Lung (tissue), 12 donors: ENCODE data around the gene CDK1. TPM values are rescaled to one million over a fixed set of nuclear protein-coding genes. Genes with fewer than 3 reads are reported as not detected.

Experiments
- ATAC-seq: fragments of 200-7000 bp; cut with Tn5 transposase; one replicate; pipeline ENCODE4 v1.9.1; 2020; ENCODE audit warnings: moderate number of reproducible peaks; ENCODE audit not compliant: insufficient read depth, low FRiP score
- DNase-seq, 3 donors: peaks; one replicate each; pipeline ENCODE4 v3.0.0-alpha.2; 2013 to 2017
- H3K27ac ChIP-seq, 2 donors: one replicate each; pipeline ENCODE4 v1.5.1; 2013; ENCODE audit warnings: mild to moderate bottlenecking in 2 of 2, moderate library complexity in 2 of 2, control low read depth in 1 of 2, inconsistent platforms in 1 of 2, low read depth in 1 of 2, low read length in 1 of 2
- H3K27me3 ChIP-seq, 3 donors: one replicate each; pipeline ENCODE4 v1.5.1; 2013; ENCODE audit warnings: low read length in 2 of 3; ENCODE audit not compliant: control insufficient read depth in 3 of 3, insufficient read depth in 3 of 3
- H3K36me3 ChIP-seq, 4 donors: one replicate each; pipeline ENCODE4 v1.5.1; 2013; ENCODE audit warnings: low read length in 4 of 4, mild to moderate bottlenecking in 1 of 4, moderate library complexity in 1 of 4; ENCODE audit not compliant: control insufficient read depth in 4 of 4, insufficient read depth in 4 of 4
- H3K4me1 ChIP-seq, 5 donors: one replicate each; pipeline ENCODE4 v1.5.1; 2013; ENCODE audit warnings: low read length in 5 of 5, mild to moderate bottlenecking in 2 of 5, moderate library complexity in 1 of 5; ENCODE audit not compliant: control insufficient read depth in 5 of 5, insufficient read depth in 5 of 5
- H3K4me3 ChIP-seq: one replicate; pipeline ENCODE4 v1.5.1; 2013; ENCODE audit warnings: mild to moderate bottlenecking, control low read depth, moderate library complexity
- H3K9ac ChIP-seq, 2 donors: one replicate each; pipeline ENCODE4 v1.5.1; 2013; ENCODE audit warnings: low read length in 2 of 2, control low read depth in 1 of 2; ENCODE audit not compliant: insufficient read depth in 1 of 2
- H3K9me3 ChIP-seq, 4 donors: one replicate each; pipeline ENCODE4 v1.5.1; 2013; ENCODE audit warnings: low read length in 3 of 4, mild to moderate bottlenecking in 1 of 4, moderate library complexity in 1 of 4; ENCODE audit not compliant: control insufficient read depth in 4 of 4, insufficient read depth in 3 of 4
- CTCF ChIP-seq: IDR thresholded peaks from 2 replicates; pipeline ENCODE4 v1.5.1; 2012; ENCODE audit warnings: mild to moderate bottlenecking; ENCODE audit errors: control extremely low read depth, extremely low read depth
- WGBS, 2 donors: extraction: QIAGEN DNeasy Blood & Tissue Kit; methylation state at CpG; one replicate each; pipeline ENCODE4 v1.1.7; 2013; 5-methylcytosine and 5-hydroxymethylcytosine counted together
- polyA plus RNA-seq, 2 donors: library from polyadenylated mRNA; stranded (reverse); fragments of 200-250 nt; gene quantifications; one replicate each; pipeline ENCODE4 v1.2.1, GENCODE V29; 2013
- total RNA-seq, 2 donors: library from RNA; depleted of rRNA in 1 of 2; stranded (reverse); fragments of >200 nt in 1 of 2; gene quantifications; one replicate each; pipeline ENCODE4 v1.2.1, GENCODE V29; 2014 to 2021
- donor health status: control.
- donor health status: control.
- donor health status: Bipolar disorder and iron deficiency.
- donor health status: healthy.
- donor health status: DM: yes; HTN: yes; CAD: no.

The CDK1 gene
- total and polyA plus RNA-seq, 4 donors, result 3.2 to 16.0 (median 7.7) TPM

- no peaks in the 10 kb centered on the region for H3K9me3 ChIP-seq
- no peaks in the 10 kb centered on the region for H3K36me3 ChIP-seq
- no peak for ATAC-seq
- TF ChIP-seq CTCF, result no peak
- 93 to 94% methylated on average over 5 of the region's 5 CpGs for WGBS, 2 donors
- H3K9ac ChIP-seq, result no peak overlapping the region
- H3K4me1 ChIP-seq, result peaks cover 0 to 3% (median 0%) of the 10 kb centered on the region in 5 donors
- H3K4me3 ChIP-seq, result no peak overlapping the region
- DNase-seq, result no peak
- no peaks in the 10 kb centered on the region for H3K27me3 ChIP-seq
- H3K27ac ChIP-seq, result no peak overlapping the region
Measured at GRCh38 chr10:60753817-60754216, 24.5 kb upstream of the CDK1 start.

GRCh38 chr10:60757420-60757895 lies 20.8 kb upstream of the CDK1 start:
- H3K9ac ChIP-seq, result no peak overlapping the region
- no peak overlapping the region for H3K27ac ChIP-seq
- no peaks in the 10 kb centered on the region for H3K9me3 ChIP-seq
- no peak overlapping the region for H3K4me3 ChIP-seq
- 41 to 52% methylated on average over 3 of the region's 3 CpGs for WGBS, 2 donors
- H3K36me3 ChIP-seq, result no peaks in the 10 kb centered on the region
- no peaks in the 10 kb centered on the region for H3K27me3 ChIP-seq
- DNase-seq (peak in 1 of 3 donors; percentile 15), ATAC-seq (no peak)
- H3K4me1 ChIP-seq, result peaks cover 0 to 3% (median 0%) of the 10 kb centered on the region in 5 donors
- no peak for TF ChIP-seq CTCF

GRCh38 chr10:60759181-60759580 lies 19.1 kb upstream of the CDK1 start:
- Histone ChIP-seq H3K9me3 (no peaks in the 10 kb centered on the region), H3K36me3 (no peaks in the 10 kb centered on the region), H3K4me1 (peaks cover 0 to 3% (median 0%) of the 10 kb centered on the region in 5 donors), H3K27me3 (no peaks in the 10 kb centered on the region), H3K27ac (no peak overlapping the region), H3K4me3 (no peak overlapping the region), H3K9ac (no peak overlapping the region)
- 91 to 92% methylated on average over 6 of the region's 6 CpGs for WGBS, 2 donors
- TF ChIP-seq CTCF, result no peak
- DNase-seq, result no peak
- ATAC-seq, result no peak

- Histone ChIP-seq H3K9me3 (no peaks in the 10 kb centered on the region), H3K27ac (no peak overlapping the region), H3K36me3 (no peaks in the 10 kb centered on the region), H3K27me3 (no peaks in the 10 kb centered on the region), H3K4me3 (no peak overlapping the region), H3K9ac (no peak overlapping the region), H3K4me1 (peaks cover 0 to 3% (median 0%) of the 10 kb centered on the region in 5 donors)
- DNase-seq (no peak), ATAC-seq (no peak)
- no peak for TF ChIP-seq CTCF
Measured at GRCh38 chr10:60760711-60761210, 17.5 kb upstream of the CDK1 start.
